Gastrocnemius medialis (tissue), 4 donors: ENCODE results near the gene KRTAP1-1.
"Not testable (repeated sequence)": the region's sequence is repeated elsewhere in the genome, so short reads cannot be mapped to it uniquely, and the experiment has no call there.

Source experiments
- POLR2A ChIP-seq, 2 donors: fragments of 450-650 bp; IDR thresholded peaks; one replicate each; pipeline ENCODE4 v1.6.1; 2017; ENCODE audit warnings: antibody characterized with exemption in 2 of 2, mild to moderate bottlenecking in 2 of 2, moderate library complexity in 2 of 2
- TF ChIP-seq, protein P1 (sequence below), 5 experiments: fragments of 450-650 bp in 3 of 5; fragments of 200-600 bp in 2 of 5; sonication (generic) in 2 of 5; IDR thresholded peaks in 4 of 5; conservative IDR thresholded peaks in 1 of 5; 1 replicate in 4 of 5; 2 replicates in 1 of 5; pipeline ENCODE4 v1.5.1; 2016 to 2019; ENCODE audit warnings: antibody characterized with exemption in 5 of 5, mild to moderate bottlenecking in 3 of 5, moderate library complexity in 3 of 5

- TF ChIP-seq, protein P1, sequence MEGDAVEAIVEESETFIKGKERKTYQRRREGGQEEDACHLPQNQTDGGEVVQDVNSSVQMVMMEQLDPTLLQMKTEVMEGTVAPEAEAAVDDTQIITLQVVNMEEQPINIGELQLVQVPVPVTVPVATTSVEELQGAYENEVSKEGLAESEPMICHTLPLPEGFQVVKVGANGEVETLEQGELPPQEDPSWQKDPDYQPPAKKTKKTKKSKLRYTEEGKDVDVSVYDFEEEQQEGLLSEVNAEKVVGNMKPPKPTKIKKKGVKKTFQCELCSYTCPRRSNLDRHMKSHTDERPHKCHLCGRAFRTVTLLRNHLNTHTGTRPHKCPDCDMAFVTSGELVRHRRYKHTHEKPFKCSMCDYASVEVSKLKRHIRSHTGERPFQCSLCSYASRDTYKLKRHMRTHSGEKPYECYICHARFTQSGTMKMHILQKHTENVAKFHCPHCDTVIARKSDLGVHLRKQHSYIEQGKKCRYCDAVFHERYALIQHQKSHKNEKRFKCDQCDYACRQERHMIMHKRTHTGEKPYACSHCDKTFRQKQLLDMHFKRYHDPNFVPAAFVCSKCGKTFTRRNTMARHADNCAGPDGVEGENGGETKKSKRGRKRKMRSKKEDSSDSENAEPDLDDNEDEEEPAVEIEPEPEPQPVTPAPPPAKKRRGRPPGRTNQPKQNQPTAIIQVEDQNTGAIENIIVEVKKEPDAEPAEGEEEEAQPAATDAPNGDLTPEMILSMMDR (IDR thresholded peaks at IDR 0.05 in 4 of 5, conservative IDR thresholded peaks at IDR 0.05 in 1 of 5): not testable (repeated sequence)
- TF ChIP-seq POLR2A (IDR thresholded peaks at IDR 0.05): not testable (repeated sequence)
Measured at GRCh38 chr17:41083427-41083826, 42.2 kb upstream of the KRTAP1-1 start.
